Caco-2 (cell line): Measurements from ENCODE around the gene LONP2. TPM values are rescaled to one million over a fixed set of nuclear protein-coding genes. Genes with fewer than 3 reads are reported as not detected.
"Not testable (repeated sequence)": the region's sequence is repeated elsewhere in the genome, so short reads cannot be mapped to it uniquely, and the experiment has no call there.

Experiments
- BruUV-seq: library from RNA; stranded (reverse); fragments of 400-500 nt; replicated peaks from 2 replicates; lab custom pipeline; 2021; lab: Mats Ljungman, UMichigan
- CTCF ChIA-PET: fragments of 300-600 bp; sonication (Branson Sonifier 250); formaldehyde crosslinking; loops from one replicate; lab custom pipeline; 2022; ENCODE audit warnings: antibody characterized with exemption; lab: Charles Lee
- POLR2A ChIA-PET: fragments of 300-600 bp; sonication (Branson Sonifier 250); formaldehyde crosslinking; loops from one replicate; lab custom pipeline; 2022; ENCODE audit warnings: antibody characterized with exemption; lab: Charles Lee
- DNase-seq, 2 experiments: peaks; one replicate each; pipeline versions ENCODE4 v3.0.0 to v3.0.0-alpha.2; 2020 to 2022
- H3K27me3 ChIP-seq: replicated peaks from 2 replicates; pipeline ENCODE4 v1.6.0; 2011; ENCODE audit warnings: low read length; ENCODE audit not compliant: control insufficient read depth, insufficient read depth
- H3K36me3 ChIP-seq: 2 replicates; pipeline ENCODE4 v1.5.1; 2011; ENCODE audit warnings: low read length; ENCODE audit not compliant: control insufficient read depth, insufficient read depth
- H3K4me1 ChIP-seq: fragments of 250-450 bp; sonication (Bioruptor Pico); 2 replicates; pipeline ENCODE4 v1.5.1; 2020; ENCODE audit warnings: mild to moderate bottlenecking
- H3K4me3 ChIP-seq: 2 replicates; pipeline ENCODE4 v1.5.1; 2011; ENCODE audit warnings: low read depth, mild to moderate bottlenecking, control low read depth, low read length
- H3K9me3 ChIP-seq: fragments of 250-450 bp; sonication (Bioruptor Pico); 2 replicates; pipeline ENCODE4 v1.5.1; 2020; ENCODE audit warnings: mild to moderate bottlenecking, moderate library complexity
- H3K27ac Mint-ChIP-seq: one replicate; pipeline ENCODE4 v1.8.0; 2022; ENCODE audit warnings: mixed read lengths; ENCODE audit not compliant: unreplicated experiment
- H3K27me3 Mint-ChIP-seq: one replicate; pipeline ENCODE4 v1.8.0; 2022; ENCODE audit warnings: mixed read lengths; ENCODE audit not compliant: insufficient read depth, unreplicated experiment
- H3K36me3 Mint-ChIP-seq: one replicate; pipeline ENCODE4 v1.8.0; 2022; ENCODE audit warnings: mild to moderate bottlenecking, mixed read lengths; ENCODE audit not compliant: insufficient read depth, unreplicated experiment
- H3K4me1 Mint-ChIP-seq: one replicate; pipeline ENCODE4 v1.8.0; 2022; ENCODE audit warnings: low read depth, mixed read lengths; ENCODE audit not compliant: unreplicated experiment
- H3K4me3 Mint-ChIP-seq: one replicate; pipeline ENCODE4 v1.8.0; 2022; ENCODE audit warnings: mild to moderate bottlenecking, moderate library complexity, mixed read lengths; ENCODE audit not compliant: unreplicated experiment
- H3K9me3 Mint-ChIP-seq: one replicate; pipeline ENCODE4 v1.8.0; 2022; ENCODE audit warnings: mixed read lengths; ENCODE audit not compliant: unreplicated experiment
- intact Hi-C: fragments of 100-400 bp; cut with micrococcal nuclease; formaldehyde crosslinking; loops from one replicate; pipeline ENCODE4 v1.10.0; 2022; ENCODE audit not compliant: unreplicated experiment
- total RNA-seq: library from RNA; stranded (reverse); gene quantifications from 2 replicates; pipeline ENCODE4 v1.2.3, GENCODE V29; 2022
- TF ChIP-seq, protein P1 (sequence below), 2 experiments: fragments of 200-600 bp in 1 of 2; IDR thresholded peaks; 1 replicate in 1 of 2; 2 replicates in 1 of 2; pipeline versions ENCODE4 v1.5.1 to v1.8.0; 2011 to 2022; ENCODE audit warnings: antibody characterized with exemption in 1 of 2, control low read depth in 1 of 2, inconsistent platforms in 1 of 2, low read depth in 1 of 2, low read length in 1 of 2, mild to moderate bottlenecking in 1 of 2, moderate library complexity in 1 of 2; ENCODE audit not compliant: insufficient read depth in 1 of 2, severe bottlenecking in 1 of 2, unreplicated experiment in 1 of 2

Gene LONP2
- total RNA-seq, 1 experiment from 2014 or later = 32.1 TPM

DNA sequence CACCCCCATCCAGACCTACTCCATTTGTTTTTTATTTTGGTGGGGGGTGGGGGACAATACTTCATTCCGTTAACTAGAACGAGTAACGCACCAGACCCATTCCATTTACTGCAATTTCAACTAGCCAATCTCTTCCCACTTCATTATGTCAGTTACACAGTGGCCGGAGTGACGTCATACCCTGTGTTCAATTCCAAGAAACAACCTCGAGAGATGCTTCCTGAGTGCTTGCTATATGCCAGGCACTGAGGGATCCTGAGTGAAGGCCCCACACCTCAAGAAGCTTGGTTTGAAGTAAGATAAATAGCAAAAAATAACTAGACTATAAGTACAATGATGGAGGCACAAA is 150.2 kb downstream of the LONP2 start:
- no peak overlapping the region for H3K4me3 Mint-ChIP-seq
- TF ChIP-seq, protein P1, sequence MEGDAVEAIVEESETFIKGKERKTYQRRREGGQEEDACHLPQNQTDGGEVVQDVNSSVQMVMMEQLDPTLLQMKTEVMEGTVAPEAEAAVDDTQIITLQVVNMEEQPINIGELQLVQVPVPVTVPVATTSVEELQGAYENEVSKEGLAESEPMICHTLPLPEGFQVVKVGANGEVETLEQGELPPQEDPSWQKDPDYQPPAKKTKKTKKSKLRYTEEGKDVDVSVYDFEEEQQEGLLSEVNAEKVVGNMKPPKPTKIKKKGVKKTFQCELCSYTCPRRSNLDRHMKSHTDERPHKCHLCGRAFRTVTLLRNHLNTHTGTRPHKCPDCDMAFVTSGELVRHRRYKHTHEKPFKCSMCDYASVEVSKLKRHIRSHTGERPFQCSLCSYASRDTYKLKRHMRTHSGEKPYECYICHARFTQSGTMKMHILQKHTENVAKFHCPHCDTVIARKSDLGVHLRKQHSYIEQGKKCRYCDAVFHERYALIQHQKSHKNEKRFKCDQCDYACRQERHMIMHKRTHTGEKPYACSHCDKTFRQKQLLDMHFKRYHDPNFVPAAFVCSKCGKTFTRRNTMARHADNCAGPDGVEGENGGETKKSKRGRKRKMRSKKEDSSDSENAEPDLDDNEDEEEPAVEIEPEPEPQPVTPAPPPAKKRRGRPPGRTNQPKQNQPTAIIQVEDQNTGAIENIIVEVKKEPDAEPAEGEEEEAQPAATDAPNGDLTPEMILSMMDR (IDR thresholded peaks at IDR 0.05; ENCODE audit: insufficient read depth in 1 of 2, low read depth in 1 of 2, low read length in 1 of 2, severe bottlenecking in 1 of 2, unreplicated experiment in 1 of 2) = no peak
- peaks cover 7% of the 10 kb centered on the region for H3K4me1 Mint-ChIP-seq
- Histone ChIP-seq H3K9me3 (no peaks in the 10 kb centered on the region), H3K4me1 (peaks cover 20% of the 10 kb centered on the region), H3K27me3 (no peaks in the 10 kb centered on the region), H3K36me3 (no peaks in the 10 kb centered on the region), H3K4me3 (no peak overlapping the region)
- no peak overlapping the region for H3K27ac Mint-ChIP-seq
- no peaks in the 10 kb centered on the region for H3K36me3 Mint-ChIP-seq
- intact Hi-C loops = no loop called here
- BruUV-seq = no TSS peak
- POLR2A ChIA-PET = interaction anchor here (0.6 kb wide), 1 partner anchor 188 kb away, joined by 3 read pairs; no protein-coding TSS in a partner anchor
- H3K9me3 Mint-ChIP-seq = no peaks in the 10 kb centered on the region
- no peak for DNase-seq
- CTCF ChIA-PET = no interaction called here
- no peaks in the 10 kb centered on the region for H3K27me3 Mint-ChIP-seq

DNA sequence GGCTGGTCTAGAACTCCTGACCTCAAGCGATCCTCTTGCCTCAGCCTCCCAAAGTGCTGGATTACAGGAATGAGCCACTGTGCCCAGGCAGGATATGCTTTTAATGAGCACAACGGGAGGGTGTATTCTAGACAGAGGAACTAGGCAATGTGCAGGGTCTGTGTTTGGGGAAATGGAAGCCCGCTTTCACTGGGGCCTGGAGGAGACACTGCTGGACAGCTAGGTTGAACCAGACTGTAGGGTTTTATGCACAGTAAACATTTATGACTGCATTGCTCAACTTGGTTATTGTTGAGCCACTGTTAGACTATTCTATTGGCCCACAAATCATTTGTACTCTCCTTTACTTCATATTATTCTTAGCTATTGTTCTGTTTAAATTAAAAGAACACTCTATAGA is 151.3 kb downstream of the LONP2 start:
- BruUV-seq = no TSS peak
- CTCF ChIA-PET = no interaction called here

DNA sequence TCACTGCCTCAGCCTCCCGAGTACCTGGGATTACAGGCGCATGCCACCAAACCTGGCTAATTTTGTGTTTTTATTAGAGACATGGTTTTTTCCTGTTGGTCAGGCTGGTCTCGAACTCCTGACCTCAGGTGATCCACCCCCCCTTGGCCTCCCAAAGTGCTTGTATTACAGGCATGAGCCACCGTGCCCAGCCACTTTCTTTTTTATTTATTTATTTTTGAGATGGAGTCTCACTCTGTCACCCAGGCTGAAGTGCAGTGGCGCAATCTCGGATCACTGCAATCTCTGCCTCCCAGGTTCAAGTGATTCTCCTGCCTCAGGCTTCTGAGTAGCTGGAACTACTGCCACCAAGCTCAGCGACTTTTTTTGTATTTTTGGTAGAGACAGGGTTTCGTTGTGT is 158.4 kb downstream of the LONP2 start:
- H3K4me3 Mint-ChIP-seq, H3K27me3 ChIP-seq, intact Hi-C loops, H3K4me3 ChIP-seq, CTCF ChIA-PET, H3K4me1 Mint-ChIP-seq, H3K9me3 ChIP-seq, H3K36me3 Mint-ChIP-seq, H3K27ac Mint-ChIP-seq, BruUV-seq, DNase-seq, H3K9me3 Mint-ChIP-seq, POLR2A ChIA-PET, H3K36me3 ChIP-seq, H3K27me3 Mint-ChIP-seq: not testable (repeated sequence)
- peaks cover 13% of the 10 kb centered on the region for H3K4me1 ChIP-seq

More for the DNA sequence above, 151.3 kb downstream of the LONP2 start:
- Histone ChIP-seq H3K27me3 (no peaks in the 10 kb centered on the region), H3K36me3 (no peaks in the 10 kb centered on the region), H3K4me3 (no peak overlapping the region), H3K4me1 (peaks cover 20% of the 10 kb centered on the region), H3K9me3 (no peaks in the 10 kb centered on the region)
- peaks cover 7% of the 10 kb centered on the region for H3K4me1 Mint-ChIP-seq
- no peaks in the 10 kb centered on the region for H3K36me3 Mint-ChIP-seq
- no peak overlapping the region for H3K4me3 Mint-ChIP-seq
- POLR2A ChIA-PET = no interaction called here
- intact Hi-C loops = no loop called here
- H3K9me3 Mint-ChIP-seq = no peaks in the 10 kb centered on the region
- DNase-seq = no peak
- no peak overlapping the region for H3K27ac Mint-ChIP-seq
- no peaks in the 10 kb centered on the region for H3K27me3 Mint-ChIP-seq
- TF ChIP-seq, protein P1 (IDR thresholded peaks at IDR 0.05; ENCODE audit: insufficient read depth in 1 of 2, low read depth in 1 of 2, low read length in 1 of 2, severe bottlenecking in 1 of 2, unreplicated experiment in 1 of 2) = no peak

DNA sequence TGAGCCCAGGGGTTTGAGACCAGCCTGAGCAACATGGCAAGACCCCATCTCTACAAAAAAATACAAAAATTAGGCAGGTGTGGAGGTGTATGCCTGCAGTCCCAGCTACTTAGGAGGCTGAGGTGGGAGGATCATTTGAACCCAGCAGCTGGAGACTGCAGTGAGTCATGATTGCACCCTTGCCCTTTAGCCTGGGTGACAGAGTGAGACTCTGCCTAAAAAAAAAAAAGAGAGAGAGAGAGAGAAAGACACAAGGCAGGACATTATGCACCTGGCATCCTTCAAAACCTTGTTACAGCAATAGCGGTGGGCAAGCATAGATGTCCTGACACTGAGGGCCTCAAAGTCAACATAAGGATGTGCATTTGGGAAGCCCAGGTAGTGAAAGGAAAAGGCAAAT is 161.1 kb downstream of the LONP2 start:
- TF ChIP-seq, protein P1 (IDR thresholded peaks at IDR 0.05; ENCODE audit: insufficient read depth in 1 of 2, low read depth in 1 of 2, low read length in 1 of 2, severe bottlenecking in 1 of 2, unreplicated experiment in 1 of 2) = no peak
- Histone ChIP-seq H3K27me3 (no peaks in the 10 kb centered on the region), H3K36me3 (no peaks in the 10 kb centered on the region), H3K9me3 (no peaks in the 10 kb centered on the region), H3K4me3 (no peak overlapping the region), H3K4me1 (peaks cover 26% of the 10 kb centered on the region)
- Mint-ChIP-seq H3K9me3 (no peaks in the 10 kb centered on the region), H3K27ac (no peak overlapping the region), H3K36me3 (peaks cover 4% of the 10 kb centered on the region), H3K4me3 (no peak overlapping the region), H3K27me3 (no peaks in the 10 kb centered on the region), H3K4me1 (peaks cover 7% of the 10 kb centered on the region)
- ChIA-PET POLR2A (no interaction called here), CTCF (no interaction called here)
- BruUV-seq = no TSS peak
- no peak for DNase-seq
- intact Hi-C loops = no loop called here
